Omental fat pad (tissue), 4 donors: ENCODE results near the gene CTXN1. TPM values are rescaled to one million over a fixed set of nuclear protein-coding genes. Genes with fewer than 3 reads are reported as not detected.
"Not testable (repeated sequence)": the region's sequence is repeated elsewhere in the genome, so short reads cannot be mapped to it uniquely, and the experiment has no call there.

Experiments
- ATAC-seq: fragments of 150-250 bp; one replicate; pipeline ENCODE4 v1.9.1; 2016; ENCODE audit warnings: mild to moderate bottlenecking, moderate library complexity; ENCODE audit not compliant: low FRiP score
- DNase-seq: peaks from one replicate; pipeline ENCODE4 v3.0.0-alpha.2; 2019; ENCODE audit warnings: low spot score
- total RNA-seq, 4 donors: library from RNA; depleted of rRNA; stranded (reverse); fragments of >200 nt; gene quantifications; one replicate each; pipeline ENCODE4 v1.1.0, GENCODE V29; 2016
- TF ChIP-seq, protein P1 (sequence below), 3 donors: fragments of 450-650 bp; IDR thresholded peaks; one replicate each; pipeline ENCODE4 v1.5.1; 2016 to 2017; ENCODE audit warnings: antibody characterized with exemption in 3 of 3, mild to moderate bottlenecking in 3 of 3, moderate library complexity in 2 of 3

Gene CTXN1
- total RNA-seq, 4 donors from 2014 or later: 1.6 to 3.7 (median 2.0) TPM; not detected in 1

DNA sequence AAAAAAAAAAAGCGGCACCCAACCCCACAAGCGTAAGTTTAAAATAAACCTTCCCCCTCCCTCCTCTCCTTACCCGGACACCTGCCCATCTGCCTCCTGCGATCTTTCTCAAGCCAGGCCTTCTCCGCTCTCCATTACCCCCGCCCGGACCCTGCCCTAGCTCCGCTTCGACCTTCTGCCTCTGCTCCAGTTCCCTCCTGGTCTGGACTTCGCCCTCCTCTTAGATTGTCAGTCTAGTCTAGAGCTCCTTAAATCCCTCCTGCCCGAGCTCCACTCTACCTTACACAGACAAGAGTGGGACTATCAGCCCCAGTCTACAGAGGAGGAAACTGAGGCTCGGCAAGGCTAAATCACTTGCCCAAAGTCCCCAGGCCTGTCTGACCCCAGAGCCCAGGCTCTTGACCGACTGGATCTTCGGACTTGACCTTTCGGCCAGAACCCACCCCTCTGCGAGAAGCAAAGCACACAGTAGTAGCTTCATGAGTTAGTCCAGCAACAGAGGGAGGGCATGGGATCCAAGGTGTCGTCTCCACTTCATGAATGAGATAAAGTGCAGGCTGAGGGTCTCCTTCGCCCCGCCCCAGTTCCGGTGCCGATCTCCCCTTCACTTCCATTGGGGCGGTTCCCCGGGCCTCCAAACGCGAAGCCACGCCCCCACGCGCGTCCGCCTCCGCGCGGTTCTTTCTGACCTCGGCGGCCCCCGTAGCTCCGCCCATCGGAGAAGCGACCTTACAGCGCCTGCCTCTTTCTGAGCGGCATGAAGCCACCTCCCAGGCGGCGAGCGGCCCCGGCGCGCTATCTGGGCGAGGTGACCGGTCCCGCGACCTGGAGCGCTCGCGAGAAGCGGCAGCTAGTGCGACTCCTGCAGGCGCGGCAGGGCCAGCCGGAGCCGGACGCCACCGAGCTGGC lies 6.1 kb downstream of the CTXN1 start, which contains the start of gene SNAPC2:
SNAPC2 (plus strand) TSS at position 729 of the 909 bp plus-strand sequence; CDS start at position 758, 29 bp downstream.
- TF ChIP-seq, protein P1, sequence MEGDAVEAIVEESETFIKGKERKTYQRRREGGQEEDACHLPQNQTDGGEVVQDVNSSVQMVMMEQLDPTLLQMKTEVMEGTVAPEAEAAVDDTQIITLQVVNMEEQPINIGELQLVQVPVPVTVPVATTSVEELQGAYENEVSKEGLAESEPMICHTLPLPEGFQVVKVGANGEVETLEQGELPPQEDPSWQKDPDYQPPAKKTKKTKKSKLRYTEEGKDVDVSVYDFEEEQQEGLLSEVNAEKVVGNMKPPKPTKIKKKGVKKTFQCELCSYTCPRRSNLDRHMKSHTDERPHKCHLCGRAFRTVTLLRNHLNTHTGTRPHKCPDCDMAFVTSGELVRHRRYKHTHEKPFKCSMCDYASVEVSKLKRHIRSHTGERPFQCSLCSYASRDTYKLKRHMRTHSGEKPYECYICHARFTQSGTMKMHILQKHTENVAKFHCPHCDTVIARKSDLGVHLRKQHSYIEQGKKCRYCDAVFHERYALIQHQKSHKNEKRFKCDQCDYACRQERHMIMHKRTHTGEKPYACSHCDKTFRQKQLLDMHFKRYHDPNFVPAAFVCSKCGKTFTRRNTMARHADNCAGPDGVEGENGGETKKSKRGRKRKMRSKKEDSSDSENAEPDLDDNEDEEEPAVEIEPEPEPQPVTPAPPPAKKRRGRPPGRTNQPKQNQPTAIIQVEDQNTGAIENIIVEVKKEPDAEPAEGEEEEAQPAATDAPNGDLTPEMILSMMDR (IDR thresholded peaks at IDR 0.05): no peak
- peak; percentile 90 for DNase-seq
- peak; percentile 56 for ATAC-seq

DNA sequence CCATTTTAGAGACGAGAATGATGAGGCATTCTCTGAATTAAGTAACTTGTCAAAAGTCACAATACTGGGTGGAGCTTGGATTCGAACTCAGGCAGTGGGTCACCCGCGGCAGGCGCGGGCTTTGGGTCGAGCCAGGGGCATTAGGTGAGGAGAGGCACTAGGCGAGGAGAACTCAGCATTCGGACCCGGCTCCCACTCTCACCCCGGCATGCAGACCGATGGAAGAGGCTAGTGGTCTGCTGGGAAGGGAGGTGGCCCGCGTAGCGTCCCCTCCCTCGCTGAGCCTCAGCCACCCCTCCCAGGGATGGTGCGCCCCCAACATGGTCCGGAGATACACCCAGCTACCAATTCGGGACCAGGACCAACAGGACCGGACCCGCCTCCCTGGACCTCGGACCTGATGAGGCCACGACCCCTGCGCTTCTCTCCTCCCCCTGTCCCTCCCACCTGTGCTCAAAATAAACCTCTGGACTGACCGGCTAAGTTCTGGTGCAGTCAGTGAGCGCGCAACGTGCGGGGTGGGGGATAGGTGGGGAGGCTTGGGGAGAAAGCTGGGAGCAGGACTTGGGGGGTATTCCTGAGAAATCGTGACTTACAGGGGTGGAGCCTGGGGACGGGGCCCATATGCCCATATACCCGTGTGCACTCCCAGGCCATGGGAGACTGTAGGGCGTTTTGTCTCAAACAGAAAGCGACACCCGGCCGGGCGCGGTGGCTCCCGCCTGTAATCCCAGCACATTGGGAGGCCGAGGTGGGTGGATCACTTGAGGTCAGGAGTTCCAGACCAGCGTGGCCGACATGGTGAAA lies 7.1 kb downstream of the CTXN1 start:
- ATAC-seq (no peak), DNase-seq (no peak)
- TF ChIP-seq, protein P1 (IDR thresholded peaks at IDR 0.05): no peak

DNA sequence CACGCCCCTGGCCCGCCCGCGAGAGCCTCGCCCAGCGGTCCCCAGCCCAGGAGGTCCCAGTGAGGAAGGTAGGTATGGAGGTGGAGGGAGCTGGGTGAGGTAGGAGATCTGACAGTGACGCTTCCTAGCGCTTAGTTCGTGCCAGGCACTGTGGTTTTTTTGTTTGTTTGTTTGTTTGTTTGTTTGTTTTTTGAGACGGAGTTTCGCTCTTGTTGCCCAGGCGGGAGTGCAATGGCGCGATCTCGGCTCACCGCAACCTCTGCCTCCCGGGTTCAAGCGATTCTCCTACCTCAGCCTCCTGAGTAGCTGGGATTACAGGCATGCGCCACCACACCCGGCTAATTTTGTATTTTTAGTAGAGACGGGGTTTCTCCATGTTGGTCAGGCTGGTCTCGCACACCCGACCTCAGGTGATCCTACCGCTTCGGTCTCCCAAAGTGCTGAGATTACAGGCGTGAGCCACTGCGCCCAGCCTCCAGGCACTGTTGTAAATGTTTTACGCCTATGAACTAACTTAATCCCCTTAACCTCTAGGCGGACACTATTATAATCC lies 7.8 kb downstream of the CTXN1 start:
- not testable (repeated sequence) for ATAC-seq, DNase-seq

DNA sequence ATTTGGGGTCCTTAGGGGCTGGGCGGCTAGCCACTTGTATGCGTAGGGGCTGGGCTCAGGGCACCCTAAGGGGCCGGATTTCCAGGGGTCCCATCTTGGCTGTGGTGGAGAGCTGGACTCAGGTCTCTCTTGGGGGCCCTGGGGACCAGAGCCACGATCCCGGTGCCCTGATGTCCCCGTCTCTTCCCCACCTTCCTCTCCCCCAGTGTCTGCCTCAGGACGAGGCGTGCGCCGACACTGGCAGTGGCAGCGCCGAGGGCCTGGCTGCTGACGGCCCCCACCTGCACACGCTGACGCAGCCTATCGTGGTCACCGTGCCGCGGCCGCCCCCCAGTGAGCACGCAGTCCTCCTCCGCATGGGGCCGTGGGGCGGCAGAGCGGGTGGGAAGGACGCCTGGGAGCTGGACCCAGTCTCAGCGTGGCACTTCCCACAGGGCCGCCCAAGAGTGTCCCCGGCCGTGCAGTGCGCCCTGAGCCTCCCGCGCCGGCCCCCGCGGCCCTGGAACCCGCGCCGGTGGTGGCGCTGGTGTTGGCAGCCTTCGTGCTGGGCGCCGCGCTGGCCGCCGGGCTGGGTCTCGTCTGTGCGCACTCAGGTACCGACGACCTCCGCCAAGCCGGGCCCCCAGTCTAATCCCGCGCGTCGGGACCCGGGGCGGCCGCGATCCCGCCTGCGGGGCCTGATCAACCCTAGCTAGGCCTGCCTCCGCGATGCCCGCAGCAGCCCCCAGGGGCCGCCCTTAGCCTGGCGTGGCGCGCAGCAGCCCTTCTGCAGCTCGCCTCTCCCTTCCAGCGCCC lies 8.5 kb downstream of the CTXN1 start:
- DNase-seq (no peak), ATAC-seq (no peak)
- TF ChIP-seq, protein P1 (IDR thresholded peaks at IDR 0.05): peak in 1 of 3 donors; percentile 7

DNA sequence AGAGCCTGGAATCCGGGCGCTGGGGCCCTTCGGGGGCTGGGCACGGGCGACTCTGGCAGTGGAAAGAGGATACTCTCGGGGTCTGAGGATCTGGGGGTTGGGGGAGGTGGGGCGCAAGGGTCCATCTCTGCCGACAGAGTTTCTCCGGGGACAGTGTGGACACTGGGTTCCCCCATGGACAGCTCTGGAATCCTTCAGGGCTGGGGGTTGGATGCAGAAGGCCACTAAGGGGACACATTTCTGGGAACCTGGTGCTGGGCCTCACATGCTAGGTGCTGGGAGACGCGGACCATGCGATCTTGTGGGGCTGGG lies 9.0 kb downstream of the CTXN1 start:
- TF ChIP-seq, protein P1 (IDR thresholded peaks at IDR 0.05): no peak
- no peak for ATAC-seq
- no peak for DNase-seq

DNA sequence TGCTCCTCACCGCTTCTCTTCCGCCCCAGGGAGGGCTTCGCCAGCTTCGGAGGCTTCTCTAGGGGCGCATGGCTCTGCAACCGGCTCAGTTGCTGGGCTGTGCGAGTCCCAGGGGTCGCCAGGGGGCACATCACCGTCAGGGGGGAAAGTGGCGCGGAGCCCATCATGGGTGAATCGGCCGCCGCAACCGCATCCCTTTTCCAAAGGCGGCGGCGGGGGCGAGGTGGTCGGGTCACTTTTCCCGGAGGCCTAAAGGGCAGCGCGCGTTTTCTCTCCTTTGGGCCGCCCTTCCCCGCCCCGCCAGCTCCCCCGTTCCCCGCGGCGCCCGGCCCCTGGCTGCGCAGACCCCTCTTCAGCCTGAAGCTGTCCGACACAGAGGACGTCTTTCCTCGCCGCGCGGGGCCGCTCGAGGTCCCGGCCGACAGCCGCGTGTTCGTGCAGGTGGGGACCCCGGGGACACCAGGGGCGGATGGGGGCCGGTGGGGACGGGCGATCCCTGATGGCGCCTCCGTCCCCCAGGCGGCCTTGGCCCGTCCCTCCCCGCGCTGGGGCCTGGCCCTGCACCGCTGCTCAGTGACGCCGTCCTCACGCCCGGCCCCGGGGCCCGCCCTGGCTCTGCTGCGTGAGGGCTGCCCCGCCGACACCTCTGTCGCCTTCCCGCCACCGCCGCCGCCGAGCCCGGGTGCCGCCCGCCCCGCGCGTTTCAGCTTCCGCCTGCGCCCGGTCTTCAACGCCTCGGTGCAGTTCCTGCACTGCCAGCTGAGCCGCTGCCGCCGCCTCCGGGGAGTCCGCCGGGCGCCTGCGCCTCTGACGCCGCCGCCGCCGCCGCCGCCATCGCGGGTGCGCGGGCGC lies 9.6 kb downstream of the CTXN1 start:
- TF ChIP-seq, protein P1 (IDR thresholded peaks at IDR 0.05): no peak
- DNase-seq: no peak
- no peak for ATAC-seq
